Forelimb muscle (tissue), 1 donor: ENCODE measurements around the gene GPHB5. TPM values are rescaled to one million over a fixed set of nuclear protein-coding genes. Genes with fewer than 3 reads are reported as not detected.
A peak's percentile ranks its signal among the peaks of the same experiment; 100 is the strongest.
"Not testable (repeated sequence)": the region's sequence is repeated elsewhere in the genome, so short reads cannot be mapped to it uniquely, and the experiment has no call there.

Experiments used
- DNase-seq: peaks from one replicate; pipeline ENCODE4 v3.0.0-alpha.2; 2013; ENCODE audit warnings: low read depth
- polyA plus RNA-seq: library from polyadenylated mRNA; unstranded; fragments of 120-200 nt; gene quantifications from one replicate; pipeline ENCODE4 v1.2.1, GENCODE V29; 2013; ENCODE audit not compliant: insufficient read length

GPHB5 gene
- polyA plus RNA-seq, 1 donor: not detected

GRCh38 chr14:63295231-63295685, 23.5 kb downstream of the GPHB5 start:
- DNase-seq: no peak

GRCh38 chr14:63292805-63293204, 25.9 kb downstream of the GPHB5 start:
- no peak for DNase-seq

- no peak for DNase-seq
Observed at GRCh38 chr14:63290741-63291430, 27.8 kb downstream of the GPHB5 start.

- no peak for DNase-seq
Observed at GRCh38 chr14:63288853-63289252, 29.9 kb downstream of the GPHB5 start.

GRCh38 chr14:63287666-63288483, 30.9 kb downstream of the GPHB5 start:
- no peak for DNase-seq

GRCh38 chr14:63286071-63286470, 32.7 kb downstream of the GPHB5 start:
- DNase-seq: no peak

- DNase-seq: no peak
Observed at GRCh38 chr14:63283884-63284248, 34.9 kb downstream of the GPHB5 start.

- DNase-seq: no peak
Observed at GRCh38 chr14:63282997-63283883, 35.5 kb downstream of the GPHB5 start.

- not testable (repeated sequence) for DNase-seq
Observed at GRCh38 chr14:63279933-63280332, 38.8 kb downstream of the GPHB5 start.

- DNase-seq: no peak
Observed at GRCh38 chr14:63277591-63278183, 41.0 kb downstream of the GPHB5 start.

GRCh38 chr14:63276492-63277342, 42.0 kb downstream of the GPHB5 start:
- DNase-seq: no peak

- DNase-seq: no peak
Observed at GRCh38 chr14:63276016-63276415, 42.7 kb downstream of the GPHB5 start.

GRCh38 chr14:63275611-63276010, 43.1 kb downstream of the GPHB5 start:
- DNase-seq: no peak

- DNase-seq: peak; percentile 57
Observed at GRCh38 chr14:63273717-63274655, 44.7 kb downstream of the GPHB5 start.

- no peak for DNase-seq
Observed at GRCh38 chr14:63273129-63273528, 45.6 kb downstream of the GPHB5 start.

GRCh38 chr14:63269561-63270225, 49.0 kb downstream of the GPHB5 start:
- DNase-seq: no peak

- DNase-seq: no peak
Observed at GRCh38 chr14:63268771-63269170, 50.0 kb downstream of the GPHB5 start.

GRCh38 chr14:63267171-63267570, 51.6 kb downstream of the GPHB5 start:
- no peak for DNase-seq

- no peak for DNase-seq
Observed at GRCh38 chr14:63266106-63266505, 52.6 kb downstream of the GPHB5 start.
